Measurements from ENCODE around the gene CUEDC1. TPM values are rescaled to one million over a fixed set of nuclear protein-coding genes. Genes with fewer than 3 reads are reported as not detected.

CUEDC1 gene
- total RNA-seq, 2 donors from 2014 or later, result 42.3 to 43.6 TPM

DNA sequence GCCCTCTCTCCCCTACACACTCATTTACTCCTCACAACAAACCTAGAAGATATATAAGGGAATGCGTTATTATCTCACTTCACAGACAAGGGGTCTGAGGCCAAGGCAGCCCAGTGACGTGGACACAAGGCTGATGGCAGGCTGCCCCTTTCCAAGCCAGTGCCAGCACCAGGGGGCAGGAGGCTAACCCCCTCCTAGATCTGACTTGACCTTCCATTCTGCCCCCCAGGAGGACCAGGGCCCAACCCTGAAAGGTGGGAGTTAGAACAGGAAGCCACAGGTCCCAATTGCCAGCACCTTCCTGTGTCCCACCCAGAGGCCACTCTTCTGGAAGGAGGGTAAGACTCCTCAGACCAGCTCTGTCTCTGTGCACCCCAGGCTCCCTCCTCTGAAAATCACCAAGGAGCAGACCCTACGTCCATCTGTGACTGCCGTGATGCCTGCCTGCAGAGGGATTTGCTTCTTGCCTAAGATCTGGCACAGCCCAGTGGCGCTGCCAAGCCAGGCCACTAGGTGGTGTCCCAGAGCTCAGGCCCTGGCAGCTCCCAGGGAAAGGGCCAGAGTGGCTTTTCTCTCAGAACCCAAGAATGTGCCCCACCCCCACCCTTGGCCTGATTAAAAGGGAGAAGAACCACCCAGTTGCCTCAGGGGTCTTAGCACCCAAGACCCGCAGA is 62.9 kb downstream of the CUEDC1 start:
- DNase-seq (ENCODE audit: low spot score), result peak; percentile 96
- intact Hi-C loops (cut with DNase I), result loop anchor here (5.0 to 10.0 kb wide), 3 partner anchors 35 to 65 kb away; partner anchors contain the start of gene CUEDC1 (in 2 of the 2)

DNA sequence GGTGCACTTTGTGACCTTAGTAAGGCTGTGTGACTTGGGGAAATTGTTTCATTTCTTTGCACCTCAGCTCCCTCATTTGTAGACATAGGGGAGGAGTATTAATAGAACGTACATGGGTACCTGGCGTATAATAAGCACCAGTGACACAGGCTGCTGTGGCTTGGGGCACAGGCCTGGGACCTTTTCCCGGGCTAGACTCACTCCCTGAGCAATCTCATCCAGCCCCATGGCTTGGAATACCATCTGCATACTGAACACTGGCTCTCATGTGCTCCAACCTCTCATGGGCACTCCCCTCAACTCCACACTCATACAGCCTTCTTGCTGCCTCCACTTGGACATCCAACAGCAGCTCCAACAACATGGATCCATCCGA is 64.4 kb downstream of the CUEDC1 start:
- intact Hi-C loops (cut with DNase I), result loop anchor here (5.0 to 10.0 kb wide), 3 partner anchors 34 to 66 kb away; partner anchors contain the start of gene CUEDC1 (in 2 of the 2)
- DNase-seq (ENCODE audit: low spot score), result no peak

GRCh38 chr17:57889892-57890856 is 65.0 kb downstream of the CUEDC1 start:
- DNase-seq (ENCODE audit: low spot score), result peak; percentile 95
- intact Hi-C loops (cut with DNase I), result loop anchor here (5.0 to 10.0 kb wide), 3 partner anchors 33 to 67 kb away; partner anchors contain the start of gene CUEDC1 (in 2 of the 2)

GRCh38 chr17:57889252-57889651 is 66.0 kb downstream of the CUEDC1 start:
- intact Hi-C loops (cut with DNase I), result no loop called here
- DNase-seq (ENCODE audit: low spot score), result no peak

DNA sequence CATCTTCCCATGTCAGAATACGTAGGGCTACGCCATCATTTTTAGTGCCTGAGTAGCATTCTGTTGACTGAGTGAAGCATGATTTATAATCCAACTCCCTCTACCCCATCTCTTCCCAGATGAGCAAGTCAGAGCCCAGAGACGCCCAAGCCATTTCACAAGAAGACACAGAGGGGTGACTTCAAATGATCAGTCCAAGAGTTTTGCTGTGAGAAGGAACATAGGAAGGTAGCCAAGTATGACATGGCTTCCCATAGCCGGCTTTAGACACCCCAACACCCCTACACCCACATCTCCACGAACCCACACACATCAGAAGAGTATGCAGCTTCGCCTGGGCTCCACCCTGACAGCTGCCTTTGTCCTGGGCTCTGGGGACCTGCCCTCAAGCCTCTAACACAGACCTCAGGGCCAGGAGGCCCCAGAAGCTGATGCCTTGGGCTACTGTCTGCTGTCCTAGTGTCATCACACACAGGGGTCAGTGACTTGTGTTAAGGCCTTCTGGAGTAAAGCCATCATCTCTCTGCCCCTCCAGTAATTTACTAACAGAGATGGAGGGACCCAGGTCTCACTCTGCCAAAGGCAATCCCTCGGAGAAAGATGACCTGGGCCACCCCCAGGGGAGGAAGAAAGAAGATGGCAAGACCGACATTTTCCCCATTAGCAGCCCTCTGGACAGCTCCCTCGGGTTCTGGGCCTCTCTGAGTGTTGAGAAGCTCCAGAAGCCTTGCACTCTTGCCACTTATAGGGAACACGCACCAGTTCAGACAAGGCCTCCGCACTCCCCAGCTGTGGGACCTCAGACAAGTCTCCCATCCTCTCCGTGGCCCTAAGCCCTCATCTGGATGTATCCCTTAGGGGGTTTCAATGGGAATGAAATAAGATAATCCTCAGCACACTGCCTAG is 66.6 kb downstream of the CUEDC1 start:
- DNase-seq (ENCODE audit: low spot score), result no peak
- intact Hi-C loops (cut with DNase I), result no loop called here

DNA sequence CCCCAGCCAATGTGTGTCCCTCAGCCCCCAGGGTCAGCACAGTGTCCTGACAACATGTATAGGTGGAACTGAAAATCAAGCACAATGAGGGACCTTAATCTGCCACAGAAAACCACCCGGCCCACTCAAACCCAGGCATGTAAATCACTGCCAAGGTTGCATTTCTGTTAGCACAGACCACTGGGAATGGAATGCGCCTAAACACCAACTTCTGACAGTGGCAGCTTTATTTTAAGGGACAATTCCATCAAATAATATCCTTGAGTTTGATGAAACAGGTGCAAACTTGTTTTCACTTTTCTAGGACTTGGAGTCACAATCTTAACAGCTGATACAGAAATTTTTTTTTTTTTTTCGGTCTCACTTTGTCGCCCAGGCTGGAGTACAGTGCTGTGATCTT is 68.1 kb downstream of the CUEDC1 start:
- no peak for DNase-seq (ENCODE audit: low spot score)
- intact Hi-C loops (cut with DNase I), result no loop called here

- intact Hi-C loops (cut with DNase I), result no loop called here
- DNase-seq (ENCODE audit: low spot score), result no peak
Observed at GRCh38 chr17:57886020-57886419, 69.2 kb downstream of the CUEDC1 start.

- intact Hi-C loops (cut with DNase I), result no loop called here
- no peak for DNase-seq (ENCODE audit: low spot score)
Observed at GRCh38 chr17:57885148-57885915, 69.9 kb downstream of the CUEDC1 start.

DNA sequence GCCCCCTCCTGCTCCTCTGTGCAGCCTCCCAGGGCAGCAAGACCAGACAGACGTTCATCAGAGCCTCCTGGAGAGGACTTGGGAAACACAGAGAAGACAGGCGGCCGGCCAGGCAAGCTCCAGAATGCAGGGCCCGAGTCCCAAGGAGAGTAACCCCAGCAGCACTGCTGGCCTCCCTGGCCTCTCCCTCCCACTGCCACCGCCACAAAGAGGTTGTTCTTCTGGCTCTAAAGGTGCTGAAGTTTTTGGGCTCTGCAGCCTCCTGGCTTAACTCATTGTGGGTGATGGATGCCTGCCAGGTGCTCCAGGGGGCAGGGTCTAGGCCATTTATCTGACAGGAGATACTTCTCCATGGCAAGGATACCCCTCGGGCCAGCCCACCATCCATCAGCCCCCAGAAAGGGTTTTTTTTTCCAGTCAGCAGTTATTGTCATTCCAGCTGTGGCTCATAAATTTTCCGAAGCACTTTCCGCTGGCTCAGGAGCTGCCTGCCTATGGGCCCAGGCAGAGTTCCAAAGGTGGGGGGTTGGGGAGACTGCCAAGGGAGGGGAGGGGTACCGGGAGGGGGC is 73.3 kb downstream of the CUEDC1 start:
- no peak for DNase-seq (ENCODE audit: low spot score)
- intact Hi-C loops (cut with DNase I), result no loop called here

DNA sequence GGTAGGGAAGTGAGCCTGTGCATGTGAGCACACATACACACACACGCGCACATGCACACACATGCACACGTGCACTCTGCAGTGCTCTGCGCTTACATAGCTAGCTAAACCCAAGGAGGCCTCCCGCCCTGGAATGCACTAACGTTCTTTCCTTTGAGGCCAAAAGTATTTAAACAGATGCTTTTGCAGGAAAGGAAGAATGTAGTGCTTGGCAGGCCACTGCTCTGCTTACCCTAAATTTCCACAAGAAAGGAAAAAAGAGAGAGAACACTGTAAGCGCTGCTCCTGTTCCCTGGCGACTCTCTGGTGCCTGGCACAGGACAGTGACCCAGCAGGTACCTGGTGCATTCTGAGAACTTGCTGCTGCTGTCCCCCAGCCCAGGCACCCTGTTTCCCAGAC is 74.1 kb downstream of the CUEDC1 start:
- no peak for DNase-seq (ENCODE audit: low spot score)
- intact Hi-C loops (cut with DNase I), result no loop called here

DNA sequence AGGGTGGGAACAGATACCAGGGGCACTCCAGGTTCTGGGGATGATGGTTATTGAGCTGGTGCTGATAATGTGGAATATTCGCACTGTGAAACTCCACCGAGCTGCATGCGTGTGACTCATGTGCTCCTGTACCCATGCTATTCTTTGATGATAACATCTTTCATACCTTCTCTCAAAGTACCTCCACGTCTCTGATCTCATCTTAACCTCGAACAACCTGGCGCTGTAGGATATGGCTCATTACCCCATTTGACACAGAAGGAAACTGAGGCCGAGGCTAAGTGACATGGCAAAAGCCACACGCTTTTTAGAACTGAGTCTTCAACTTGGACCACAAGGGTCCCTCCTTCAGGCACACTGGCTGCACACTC is 75.1 kb downstream of the CUEDC1 start:
- DNase-seq (ENCODE audit: low spot score), result no peak
- intact Hi-C loops (cut with DNase I), result no loop called here

GRCh38 chr17:57879437-57880085 is 75.7 kb downstream of the CUEDC1 start:
- intact Hi-C loops (cut with DNase I), result loop anchor here (5.0 kb wide), 2 partner anchors 68 to 113 kb away; no protein-coding TSS in a partner anchor
- DNase-seq (ENCODE audit: low spot score), result no peak

DNA sequence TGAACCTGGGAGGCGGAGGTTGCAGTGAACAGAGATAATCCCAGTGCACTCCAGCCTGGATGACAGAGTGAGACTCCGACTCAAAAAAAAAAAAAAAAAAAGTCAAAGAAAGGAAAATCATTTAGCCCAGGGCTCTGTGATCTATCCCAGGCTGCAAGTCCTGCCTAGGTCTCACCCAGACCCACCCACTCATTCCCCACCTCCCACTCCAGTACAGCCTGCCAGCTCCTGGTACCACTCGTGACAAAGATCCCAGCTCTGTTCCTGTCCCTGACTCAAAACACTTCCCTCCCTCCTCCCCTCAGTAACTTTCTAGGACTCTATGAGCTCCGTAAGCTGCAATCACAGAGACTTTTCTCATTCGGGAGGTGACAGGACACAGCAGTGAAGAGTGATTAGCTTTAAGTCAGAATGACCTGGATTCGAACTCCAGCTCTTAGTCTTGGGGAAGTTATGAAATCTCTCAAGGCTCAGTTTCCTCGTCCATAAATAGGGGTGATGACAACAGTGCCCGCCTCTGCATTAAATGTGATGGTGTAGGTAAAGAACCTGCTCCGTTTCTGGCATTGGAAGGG is 77.3 kb downstream of the CUEDC1 start:
- intact Hi-C loops (cut with DNase I), result loop anchor here (5.0 kb wide), 2 partner anchors 69 to 114 kb away; no protein-coding TSS in a partner anchor
- no peak for DNase-seq (ENCODE audit: low spot score)

DNA sequence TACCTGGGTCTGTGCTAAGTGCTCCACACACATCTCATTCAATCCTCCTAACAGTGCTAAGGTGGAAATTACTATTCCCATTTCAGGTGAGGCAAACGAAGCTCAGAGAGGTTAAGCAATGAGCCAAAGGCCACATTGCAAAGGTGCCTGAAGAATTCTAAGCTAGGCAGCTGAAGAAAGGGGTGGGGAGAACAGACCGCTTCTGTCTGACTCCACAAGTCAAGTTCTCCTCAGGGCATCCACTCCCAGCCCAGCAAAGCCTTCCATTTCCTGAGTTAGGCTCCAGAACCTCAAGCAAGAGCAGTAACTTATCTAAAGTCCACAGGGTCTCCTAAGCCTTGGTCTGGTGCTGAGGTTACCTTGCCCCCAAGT is 78.4 kb downstream of the CUEDC1 start:
- no peak for DNase-seq (ENCODE audit: low spot score)
- intact Hi-C loops (cut with DNase I), result loop anchor here (5.0 kb wide), 2 partner anchors 70 to 115 kb away; no protein-coding TSS in a partner anchor

GRCh38 chr17:57876023-57876865 is 79.0 kb downstream of the CUEDC1 start:
- DNase-seq (ENCODE audit: low spot score), result no peak
- intact Hi-C loops (cut with DNase I), result loop anchor here (5.0 kb wide), 2 partner anchors 71 to 116 kb away; no protein-coding TSS in a partner anchor

DNA sequence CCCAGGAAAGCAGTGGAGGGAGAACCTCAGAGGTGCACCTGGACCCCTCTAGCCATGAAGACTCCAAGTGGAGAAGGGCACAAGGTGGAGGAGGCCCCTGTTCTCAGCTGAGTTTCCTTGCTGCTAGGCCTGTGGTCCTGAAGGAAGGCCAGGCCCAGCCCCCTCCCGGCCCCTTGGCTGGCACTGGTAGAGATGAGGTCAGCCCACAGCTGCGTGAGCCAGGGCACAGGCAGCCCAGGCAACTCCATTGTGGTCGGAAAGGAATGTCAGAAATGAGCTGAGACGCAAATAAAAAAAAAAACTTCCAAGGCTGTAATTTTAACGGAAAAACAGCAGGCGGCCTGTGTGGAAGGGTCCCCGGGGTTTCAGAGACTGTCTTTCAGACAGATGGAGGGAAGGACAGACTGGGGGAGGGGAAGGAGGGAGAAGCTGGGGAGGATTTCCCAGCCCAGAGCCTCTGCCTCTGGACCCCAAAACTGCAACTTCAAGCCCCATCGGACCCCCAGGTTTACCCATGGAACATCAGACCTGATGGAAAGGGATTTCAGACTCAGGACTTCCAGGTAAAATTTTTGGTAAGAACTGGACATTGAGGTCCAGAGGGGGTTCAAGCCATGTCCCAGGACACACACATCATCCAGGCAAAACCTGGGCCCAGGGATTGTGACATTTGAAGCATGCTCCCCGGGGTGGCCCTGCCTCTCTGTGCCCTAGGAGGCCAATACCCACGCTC is 79.8 kb downstream of the CUEDC1 start:
- DNase-seq (ENCODE audit: low spot score), result peak; percentile 94
- intact Hi-C loops (cut with DNase I), result loop anchor here (5.0 kb wide), 2 partner anchors 72 to 117 kb away; no protein-coding TSS in a partner anchor

Data from posterior vena cava (tissue), 2 donors.